ENCODE measurements around the gene AREG. TPM values are rescaled to one million over a fixed set of nuclear protein-coding genes. Genes with fewer than 3 reads are reported as not detected.

AREG gene
- total and polyA plus RNA-seq, 2 donors (not counting 1 experiment from before 2014, with no cell fraction given) = 0.50 to 2.0 TPM

DNA sequence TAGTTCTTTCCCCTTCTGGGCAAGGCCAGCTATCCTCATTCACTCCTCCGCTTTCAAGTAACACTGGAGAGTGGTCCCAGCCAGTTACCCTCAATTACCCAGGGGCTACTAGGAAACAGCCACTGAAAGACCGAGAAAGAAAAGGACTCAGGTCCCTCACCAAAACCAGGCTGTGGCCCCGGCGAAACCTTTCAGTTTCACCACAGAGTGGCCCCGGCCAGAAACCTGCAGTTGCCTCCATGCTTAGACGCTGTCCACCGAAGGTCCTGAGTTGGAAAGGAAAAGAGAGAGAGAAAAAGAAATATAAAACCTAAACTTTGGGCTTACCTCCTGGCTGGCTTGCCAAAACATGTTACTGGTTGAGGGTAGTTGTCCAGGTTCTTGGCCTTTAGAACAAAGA is 5.0 kb upstream of the AREG start:
- TF ChIP-seq, protein P1, sequence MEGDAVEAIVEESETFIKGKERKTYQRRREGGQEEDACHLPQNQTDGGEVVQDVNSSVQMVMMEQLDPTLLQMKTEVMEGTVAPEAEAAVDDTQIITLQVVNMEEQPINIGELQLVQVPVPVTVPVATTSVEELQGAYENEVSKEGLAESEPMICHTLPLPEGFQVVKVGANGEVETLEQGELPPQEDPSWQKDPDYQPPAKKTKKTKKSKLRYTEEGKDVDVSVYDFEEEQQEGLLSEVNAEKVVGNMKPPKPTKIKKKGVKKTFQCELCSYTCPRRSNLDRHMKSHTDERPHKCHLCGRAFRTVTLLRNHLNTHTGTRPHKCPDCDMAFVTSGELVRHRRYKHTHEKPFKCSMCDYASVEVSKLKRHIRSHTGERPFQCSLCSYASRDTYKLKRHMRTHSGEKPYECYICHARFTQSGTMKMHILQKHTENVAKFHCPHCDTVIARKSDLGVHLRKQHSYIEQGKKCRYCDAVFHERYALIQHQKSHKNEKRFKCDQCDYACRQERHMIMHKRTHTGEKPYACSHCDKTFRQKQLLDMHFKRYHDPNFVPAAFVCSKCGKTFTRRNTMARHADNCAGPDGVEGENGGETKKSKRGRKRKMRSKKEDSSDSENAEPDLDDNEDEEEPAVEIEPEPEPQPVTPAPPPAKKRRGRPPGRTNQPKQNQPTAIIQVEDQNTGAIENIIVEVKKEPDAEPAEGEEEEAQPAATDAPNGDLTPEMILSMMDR (conservative IDR thresholded peaks at IDR 0.05 in 1 of 2, IDR thresholded peaks at IDR 0.05 in 1 of 2; ENCODE audit: low read depth in 1 of 2, low read length in 2 of 2) = no peak
- no peak for TF ChIP-seq EZH2 (IDR thresholded peaks at IDR 0.05; ENCODE audit: low read length, missing control alignments)
- no peaks in the 10 kb centered on the region for H3K27me3 ChIP-seq (ENCODE audit: control insufficient read depth, insufficient read depth, low read length)
- no peaks in the 10 kb centered on the region for H3K36me3 ChIP-seq (ENCODE audit: control insufficient read depth, insufficient read depth, low read length)
- no peaks in the 10 kb centered on the region for H3K79me2 ChIP-seq (ENCODE audit: control insufficient read depth, insufficient read depth, low read length)
- no peak overlapping the region for H3K9ac ChIP-seq (ENCODE audit: insufficient read depth, low read length)
- DNase-seq (ENCODE audit: low read depth in 2 of 2) = no peak
- H3K4me1 ChIP-seq (ENCODE audit: control insufficient read depth, extremely low read depth, insufficient read depth, low read length) = no peaks in the 10 kb centered on the region
- no peak overlapping the region for H3K27ac ChIP-seq (ENCODE audit: insufficient read depth, low read length)
- no peaks in the 10 kb centered on the region for H3K9me3 ChIP-seq (ENCODE audit: control insufficient read depth, insufficient read depth, low read depth, low read length)
- H3K4me2 ChIP-seq (ENCODE audit: extremely low read depth, insufficient read depth, low read length) = no peak overlapping the region
- no peak overlapping the region for H3K4me3 ChIP-seq (replicated peaks in 1 of 4; ENCODE audit: control extremely low read depth in 1 of 4, insufficient read depth in 1 of 4, low read depth in 3 of 4, low read length in 4 of 4)
- no peaks in the 10 kb centered on the region for H4K20me1 ChIP-seq (ENCODE audit: control insufficient read depth, extremely low read depth, insufficient read depth, low read length)
- no peak overlapping the region for H2AFZ ChIP-seq (ENCODE audit: low read length)

DNA sequence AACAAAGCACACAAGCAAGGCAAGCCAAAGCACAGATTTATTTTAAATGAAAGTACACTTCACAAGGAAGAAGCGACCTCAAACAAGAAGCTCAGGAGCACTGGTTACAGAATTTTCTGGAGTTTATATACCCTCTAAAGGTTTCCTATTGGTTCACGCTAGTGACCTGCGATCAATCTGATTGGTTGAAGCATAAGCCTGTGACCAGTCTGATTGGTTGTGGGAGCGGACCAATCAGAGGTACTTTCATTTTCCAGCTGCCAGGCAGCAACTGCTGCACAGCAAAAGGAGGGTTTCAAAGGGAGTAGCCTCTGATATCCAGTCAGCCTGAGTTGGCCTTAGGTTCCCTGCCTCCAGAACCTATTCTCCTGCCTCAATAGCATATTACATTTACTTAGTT is 4.6 kb upstream of the AREG start:
- no peak for TF ChIP-seq EZH2 (IDR thresholded peaks at IDR 0.05; ENCODE audit: low read length, missing control alignments)
- TF ChIP-seq, protein P1 (conservative IDR thresholded peaks at IDR 0.05 in 1 of 2, IDR thresholded peaks at IDR 0.05 in 1 of 2; ENCODE audit: low read depth in 1 of 2, low read length in 2 of 2) = no peak
- DNase-seq (ENCODE audit: low read depth in 2 of 2) = no peak
- Histone ChIP-seq H2AFZ (ENCODE audit: low read length) (no peak overlapping the region), H3K4me1 (ENCODE audit: control insufficient read depth, extremely low read depth, insufficient read depth, low read length) (no peaks in the 10 kb centered on the region), H3K9me3 (ENCODE audit: control insufficient read depth, insufficient read depth, low read depth, low read length) (no peaks in the 10 kb centered on the region), H3K79me2 (ENCODE audit: control insufficient read depth, insufficient read depth, low read length) (no peaks in the 10 kb centered on the region), H4K20me1 (ENCODE audit: control insufficient read depth, extremely low read depth, insufficient read depth, low read length) (no peaks in the 10 kb centered on the region), H3K36me3 (ENCODE audit: control insufficient read depth, insufficient read depth, low read length) (no peaks in the 10 kb centered on the region), H3K27me3 (ENCODE audit: control insufficient read depth, insufficient read depth, low read length) (no peaks in the 10 kb centered on the region), H3K27ac (ENCODE audit: insufficient read depth, low read length) (no peak overlapping the region), H3K4me3 (replicated peaks in 1 of 4; ENCODE audit: control extremely low read depth in 1 of 4, insufficient read depth in 1 of 4, low read depth in 3 of 4, low read length in 4 of 4) (no peak overlapping the region), H3K9ac (ENCODE audit: insufficient read depth, low read length) (no peak overlapping the region), H3K4me2 (ENCODE audit: extremely low read depth, insufficient read depth, low read length) (no peak overlapping the region)

DNA sequence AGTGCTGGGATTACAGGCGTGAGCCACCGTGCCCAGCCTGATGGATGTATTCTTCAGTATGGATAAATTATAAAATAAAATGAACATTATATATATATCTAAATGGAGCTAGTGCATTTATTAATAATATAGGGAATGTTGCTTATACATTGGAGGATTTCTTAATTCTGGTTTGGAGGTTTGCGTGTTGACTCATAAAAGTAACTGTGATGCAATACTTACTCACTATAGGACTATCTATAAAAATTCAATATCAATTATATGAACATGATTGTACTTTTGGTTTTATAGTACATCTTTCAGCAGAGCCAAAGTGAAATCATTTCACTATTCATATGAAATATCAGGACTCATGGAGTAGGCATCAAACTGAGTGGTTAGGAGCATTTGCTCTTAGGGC is 3.2 kb upstream of the AREG start:
- Histone ChIP-seq H3K9me3 (ENCODE audit: control insufficient read depth, insufficient read depth, low read depth, low read length) (no peaks in the 10 kb centered on the region), H3K79me2 (ENCODE audit: control insufficient read depth, insufficient read depth, low read length) (no peaks in the 10 kb centered on the region), H4K20me1 (ENCODE audit: control insufficient read depth, extremely low read depth, insufficient read depth, low read length) (no peaks in the 10 kb centered on the region), H3K4me3 (replicated peaks in 1 of 4; ENCODE audit: control extremely low read depth in 1 of 4, insufficient read depth in 1 of 4, low read depth in 3 of 4, low read length in 4 of 4) (no peak overlapping the region), H3K27ac (ENCODE audit: insufficient read depth, low read length) (no peak overlapping the region), H2AFZ (ENCODE audit: low read length) (no peak overlapping the region), H3K36me3 (ENCODE audit: control insufficient read depth, insufficient read depth, low read length) (no peaks in the 10 kb centered on the region), H3K27me3 (ENCODE audit: control insufficient read depth, insufficient read depth, low read length) (no peaks in the 10 kb centered on the region), H3K4me2 (ENCODE audit: extremely low read depth, insufficient read depth, low read length) (no peak overlapping the region), H3K4me1 (ENCODE audit: control insufficient read depth, extremely low read depth, insufficient read depth, low read length) (peaks cover 2% of the 10 kb centered on the region), H3K9ac (ENCODE audit: insufficient read depth, low read length) (no peak overlapping the region)
- TF ChIP-seq EZH2 (IDR thresholded peaks at IDR 0.05; ENCODE audit: low read length, missing control alignments) = no peak
- TF ChIP-seq, protein P1 (conservative IDR thresholded peaks at IDR 0.05 in 1 of 2, IDR thresholded peaks at IDR 0.05 in 1 of 2; ENCODE audit: low read depth in 1 of 2, low read length in 2 of 2) = no peak
- DNase-seq (ENCODE audit: low read depth in 2 of 2) = no peak

Measured in fibroblast of lung (primary cell).